Stimulated activated naive CD4-positive, alpha-beta T cell treated with Interleukin-2 at 50 U/mL for 16 hours (primary cell): ENCODE measurements around the gene HOXC9.
A peak's percentile ranks its signal among the peaks of the same experiment; 100 is the strongest.

Experiments
- DNase-seq: peaks from one replicate; lab custom pipeline; 2025; lab: John Stamatoyannopoulos, UW

The HOXC9 gene

GRCh38 chr12:54015018-54015931, 15.3 kb downstream of the HOXC9 start:
- no peak for DNase-seq

- no peak for DNase-seq
Measured at GRCh38 chr12:54016051-54016450, 16.1 kb downstream of the HOXC9 start.

GRCh38 chr12:54016478-54016964, 16.6 kb downstream of the HOXC9 start:
- DNase-seq = no peak

GRCh38 chr12:54017027-54017788, 17.2 kb downstream of the HOXC9 start:
- no peak for DNase-seq

GRCh38 chr12:54017878-54018467, 18.0 kb downstream of the HOXC9 start:
- peak; percentile 60 for DNase-seq

GRCh38 chr12:54018468-54018984, 18.6 kb downstream of the HOXC9 start:
- no peak for DNase-seq

GRCh38 chr12:54019091-54019811, 19.3 kb downstream of the HOXC9 start:
- no peak for DNase-seq

GRCh38 chr12:54019924-54020590, 20.1 kb downstream of the HOXC9 start:
- DNase-seq = no peak

GRCh38 chr12:54020591-54021405, 20.8 kb downstream of the HOXC9 start:
- DNase-seq = no peak

- no peak for DNase-seq
Measured at GRCh38 chr12:54021432-54022013, 21.6 kb downstream of the HOXC9 start.

- no peak for DNase-seq
Measured at GRCh38 chr12:54022960-54023884, 23.3 kb downstream of the HOXC9 start.

GRCh38 chr12:54024127-54024526, 24.2 kb downstream of the HOXC9 start:
- no peak for DNase-seq

- no peak for DNase-seq
Measured at GRCh38 chr12:54024581-54025305, 24.8 kb downstream of the HOXC9 start.

- DNase-seq = no peak
Measured at GRCh38 chr12:54025499-54026405, 25.8 kb downstream of the HOXC9 start.

- no peak for DNase-seq
Measured at GRCh38 chr12:54026640-54027441, 26.9 kb downstream of the HOXC9 start.

GRCh38 chr12:54027442-54027786, 27.5 kb downstream of the HOXC9 start:
- no peak for DNase-seq
